Mammary microvascular endothelial cell (primary cell): ENCODE results near the gene ABCB6. TPM values are rescaled to one million over a fixed set of nuclear protein-coding genes. Genes with fewer than 3 reads are reported as not detected.

ENCODE experiments used
- total RNA-seq: library from RNA; depleted of rRNA; stranded (reverse); fragments of >200 nt; gene quantifications from 2 replicates; pipeline ENCODE4 v1.2.3, GENCODE V29; 2015

ABCB6 gene
- total RNA-seq: 15.5 and 15.6 TPM in 2 replicates

DNA sequence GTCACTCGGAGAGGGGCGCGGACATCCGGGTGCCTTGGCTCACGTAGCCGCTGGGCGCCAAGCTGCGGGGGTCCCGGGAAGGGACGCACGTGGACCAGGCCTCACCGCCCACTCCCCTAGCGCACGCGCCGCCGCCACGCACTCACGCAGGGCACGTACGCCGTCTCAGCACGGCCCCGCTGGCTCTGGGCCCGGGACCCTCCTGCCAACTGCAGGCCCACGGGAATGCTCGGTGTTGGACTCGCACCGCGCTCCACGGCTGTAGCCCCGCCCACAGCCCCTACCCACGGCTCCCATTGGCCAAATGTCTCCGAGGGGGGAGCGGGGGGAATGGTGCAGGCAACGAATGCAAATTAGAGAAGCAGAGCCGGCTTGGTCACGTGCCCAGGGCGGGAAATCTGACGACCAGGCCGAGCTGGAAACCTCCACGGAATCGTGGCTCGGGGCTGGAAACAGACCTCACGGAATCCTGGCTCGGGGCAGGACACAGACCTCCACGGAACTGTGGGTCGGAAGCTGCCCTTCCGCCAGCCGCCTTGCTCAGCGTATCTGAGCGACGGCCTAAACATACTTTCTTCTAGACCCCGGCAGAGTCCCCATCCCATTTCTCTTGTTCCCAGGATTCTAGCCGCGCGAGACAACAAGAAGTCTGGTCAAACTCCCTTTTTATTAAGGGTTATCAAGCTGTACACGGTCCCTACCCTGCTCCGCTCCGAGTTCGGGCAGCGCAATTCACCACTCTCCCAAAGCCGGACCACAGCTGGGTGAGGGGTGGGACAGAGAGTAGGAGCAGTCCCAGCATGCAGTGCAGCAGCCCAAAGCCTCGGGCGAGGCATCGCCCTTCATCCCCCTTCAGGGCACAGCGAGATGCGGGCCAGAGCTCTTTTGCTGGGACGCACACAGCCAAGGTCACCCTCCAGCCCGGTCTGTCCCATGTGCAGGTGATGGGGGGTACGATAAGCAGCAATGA is at the start of gene ABCB6:
Gene ABCB6, minus strand, starts transcription at position 227 of the 970 bp plus-strand sequence. CDS start 285 bp downstream, outside the sequence.

DNA sequence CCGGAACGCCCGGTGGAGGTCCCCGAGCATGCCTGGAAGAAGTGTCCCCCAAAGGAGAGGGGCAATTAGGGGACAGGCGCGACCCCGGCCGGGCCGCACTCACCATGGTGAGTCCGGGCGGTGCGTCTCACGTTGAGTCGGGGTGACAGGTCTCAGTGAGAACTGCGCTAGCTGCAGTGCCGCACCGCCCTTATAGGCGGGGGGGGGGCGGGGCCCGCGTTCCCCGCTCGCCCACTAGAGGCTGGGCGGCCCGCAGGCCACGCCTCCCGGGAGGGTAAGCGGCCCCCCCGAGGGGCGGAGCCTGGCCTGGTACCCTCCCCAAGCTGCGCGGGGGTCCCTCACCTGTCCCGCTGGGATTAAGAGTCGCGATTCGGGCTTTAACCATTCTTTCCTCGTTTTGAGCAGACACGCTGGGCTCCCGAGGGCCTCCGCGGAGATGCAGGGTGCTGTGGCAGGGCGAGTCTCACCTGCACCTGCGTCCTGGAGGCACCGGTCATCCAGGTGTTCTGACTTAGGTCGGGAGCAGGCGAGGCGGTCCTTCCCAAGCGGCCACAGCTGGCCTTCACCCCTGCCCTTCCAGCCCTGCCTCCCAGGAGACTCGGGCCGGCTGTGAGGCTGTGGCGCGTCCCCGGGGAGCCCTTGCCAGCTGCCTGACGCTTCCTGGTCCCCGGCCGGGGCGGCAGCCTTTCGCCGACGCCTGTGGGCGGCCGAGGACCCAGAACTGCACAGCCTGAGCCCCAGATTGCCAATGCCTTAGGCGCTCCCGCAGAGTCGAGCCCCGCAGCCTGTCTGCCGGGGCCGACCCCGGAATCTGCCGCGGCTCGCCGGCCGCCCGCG is 35.2 kb upstream of the ABCB6 start, which contains the start of gene TUBA4A:
Gene TUBA4A, minus strand, starts transcription at position 166 of the 837 bp plus-strand sequence. Its CDS starts 60 bp downstream, at position 106.

GRCh38 chr2:219252900-219253752 is 34.4 kb upstream of the ABCB6 start, which contains the start of gene TUBA4B:
Gene TUBA4B, plus strand, starts transcription at chr2:219253243. Its CDS starts 165 bp downstream, at chr2:219253408.

DNA sequence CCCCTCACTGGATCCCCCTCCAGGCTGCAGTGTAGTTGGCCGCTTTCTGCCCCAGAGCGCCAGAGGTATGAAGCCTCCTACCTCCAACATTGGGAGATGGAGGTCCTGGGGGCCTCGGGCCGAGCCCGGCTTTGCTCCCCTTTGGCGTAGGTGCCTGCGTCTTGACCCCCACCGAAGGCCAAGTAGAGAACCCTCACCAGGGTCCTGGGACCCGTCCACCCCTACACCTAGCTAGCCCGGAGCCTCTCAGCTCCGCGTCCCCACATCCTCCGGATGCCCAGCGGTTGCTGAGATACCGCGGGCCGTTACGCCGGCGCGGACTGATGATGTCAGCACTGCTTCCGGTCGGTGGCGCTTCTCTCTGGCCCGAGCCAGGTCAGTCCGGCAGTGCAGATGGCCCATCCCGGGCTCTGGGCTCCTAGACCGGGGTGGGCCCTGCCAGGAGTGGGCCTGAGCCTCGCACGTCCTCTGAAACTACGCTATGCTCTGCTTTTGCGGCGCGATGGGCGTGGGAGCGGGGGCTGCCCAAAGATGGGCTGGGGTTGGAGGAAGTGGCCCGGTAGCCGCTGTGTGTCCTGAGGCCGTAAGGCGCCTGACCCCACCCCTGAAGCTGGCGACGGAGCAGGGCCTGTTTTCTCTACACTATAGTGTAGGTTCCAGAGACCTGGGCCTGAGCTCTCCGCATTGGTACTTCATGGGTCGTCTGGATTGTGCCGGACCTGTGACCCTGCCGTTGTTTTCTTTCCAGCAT is 26.6 kb upstream of the ABCB6 start, which contains the start of the genes GLB1L and STK16:
Gene GLB1L, minus strand, starts transcription at position 297 of the 751 bp plus-strand sequence. CDS start 1,871 bp downstream, outside the sequence.
Gene STK16, plus strand, starts transcription at position 332 of the 751 bp plus-strand sequence. CDS start 521 bp downstream, outside the sequence.

DNA sequence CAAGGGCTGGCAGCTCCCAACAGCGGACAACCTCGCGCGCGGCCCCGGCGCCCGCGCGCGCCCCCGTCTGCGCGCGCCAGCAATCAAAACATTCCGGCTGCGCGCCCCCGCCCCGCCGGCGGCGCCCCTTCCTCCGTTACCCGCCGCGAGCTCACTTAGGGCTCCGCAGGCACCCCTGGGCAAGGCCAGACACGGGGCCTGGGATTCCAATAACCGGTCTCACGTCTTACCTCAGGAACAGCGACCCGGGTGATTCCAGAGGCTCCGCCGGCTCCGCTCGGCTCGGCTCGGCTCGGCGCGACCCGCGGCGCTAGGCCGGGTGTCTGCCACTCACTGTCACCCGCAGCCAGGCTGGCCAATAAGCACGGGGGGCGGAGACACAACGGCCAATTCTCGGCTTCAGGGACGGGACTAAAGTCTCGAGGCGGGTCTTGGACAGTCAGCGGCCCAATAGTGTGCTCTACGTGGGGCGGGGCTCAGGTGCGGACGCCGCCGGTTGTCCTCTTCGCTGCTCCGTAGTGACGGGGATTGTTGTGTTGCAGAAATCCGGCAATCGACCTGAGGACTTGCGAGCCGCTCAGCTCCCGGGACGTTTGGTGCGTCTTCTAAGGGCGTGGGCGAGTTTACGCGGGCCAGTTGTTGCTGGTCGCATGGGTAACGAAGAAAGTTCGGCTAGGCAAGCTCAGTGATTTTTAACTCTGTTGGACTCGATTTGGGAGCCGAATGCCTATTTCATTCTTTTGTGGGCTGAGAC is 10.7 kb upstream of the ABCB6 start, which contains the start of the genes ANKZF1 and ATG9A:
Gene ANKZF1, plus strand, starts transcription at position 502 of the 754 bp plus-strand sequence. CDS start 452 bp downstream, outside the sequence.
Gene ATG9A, minus strand, starts transcription at position 332 of the 754 bp plus-strand sequence. CDS start 1,612 bp downstream, outside the sequence.

GRCh38 chr2:219206328-219207133 is 12.2 kb downstream of the ABCB6 start, which contains the start of gene ZFAND2B:
Gene ZFAND2B, plus strand, starts transcription at chr2:219206782. Its CDS starts 206 bp downstream, at chr2:219206988.

DNA sequence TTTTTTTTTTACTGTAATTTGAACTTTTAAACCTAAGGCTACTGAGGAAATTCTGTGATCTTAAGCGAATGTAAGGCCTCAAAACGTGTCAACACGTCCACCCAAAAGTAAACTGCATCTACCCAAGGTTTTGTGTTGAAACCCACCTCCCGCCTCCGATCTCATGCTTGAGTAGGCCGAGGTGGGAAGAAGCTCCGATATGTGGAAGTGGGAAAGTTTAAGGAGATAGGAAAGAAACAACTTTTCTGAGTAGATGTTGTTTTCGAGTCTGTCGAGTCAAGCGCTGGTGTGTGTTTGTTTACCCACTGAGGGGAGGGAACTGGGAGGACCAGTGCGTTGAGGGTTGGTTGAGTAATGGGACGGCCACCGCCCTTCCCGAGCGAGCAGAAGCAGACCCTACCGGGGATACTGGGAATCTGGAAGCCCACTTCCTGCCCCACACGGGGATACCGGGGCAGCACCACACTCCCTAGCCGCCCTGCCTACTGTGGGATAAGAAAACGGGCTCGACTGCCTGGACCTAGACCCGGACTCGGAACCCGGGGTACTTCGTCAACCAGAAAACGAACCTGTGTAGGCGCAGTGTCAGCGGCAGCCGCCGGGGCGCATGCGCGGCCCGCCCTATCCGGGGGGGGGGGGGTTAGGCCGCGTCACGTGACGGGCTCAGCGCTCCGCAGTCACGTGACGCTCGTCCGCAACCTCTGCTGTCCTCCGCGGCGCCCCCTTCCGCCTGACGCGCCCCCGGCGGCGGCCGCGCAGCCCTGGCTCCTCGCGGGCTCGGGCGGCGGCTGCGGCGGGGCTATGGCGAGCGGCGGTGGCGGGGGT is 41.0 kb downstream of the ABCB6 start, which contains the start of gene RETREG2:
Gene RETREG2, plus strand, starts transcription at position 724 of the 825 bp plus-strand sequence. Its CDS starts 78 bp downstream, at position 802.

GRCh38 chr2:219176818-219177551 is 41.8 kb downstream of the ABCB6 start, which contains the start of gene CNPPD1:
Gene CNPPD1, minus strand, starts transcription at chr2:219176925. Its CDS starts 97 bp downstream, at chr2:219176828.

GRCh38 chr2:219169930-219170654 is 48.7 kb downstream of the ABCB6 start, which contains the start of gene SLC23A3:
Gene SLC23A3, minus strand, starts transcription at chr2:219170029. Its CDS starts 45 bp downstream, at chr2:219169984.

GRCh38 chr2:219160186-219161017 is 58.4 kb downstream of the ABCB6 start, which contains the start of gene NHEJ1:
Gene NHEJ1, minus strand, starts transcription at chr2:219160815. Its CDS starts 2,453 bp downstream, at chr2:219158362.

Other genes starting within 250 kb of the ABCB6 start
- not detected in 2 replicates for gene FEV, start 233.8 kb downstream of the ABCB6 start, total RNA-seq
- not detected in 2 replicates for gene CRYBA2, start 225.5 kb downstream of the ABCB6 start, total RNA-seq
- gene CFAP65, start 177.4 kb downstream of the ABCB6 start, total RNA-seq: not detected in 2 replicates
- not detected in 2 replicates for gene IHH, start 158.0 kb downstream of the ABCB6 start, total RNA-seq
- 16.9 and 18.3 TPM in 2 replicates for gene NHEJ1, start 58.1 kb downstream of the ABCB6 start, total RNA-seq
- gene SLC23A3, start 48.9 kb downstream of the ABCB6 start, total RNA-seq: 0.60 and 0.79 TPM in 2 replicates
- 35.3 and 37.0 TPM in 2 replicates for gene CNPPD1, start 42.0 kb downstream of the ABCB6 start, total RNA-seq
- 43.6 and 44.4 TPM in 2 replicates for gene RETREG2, start 40.7 kb downstream of the ABCB6 start, total RNA-seq
- gene ZFAND2B, start 12.2 kb downstream of the ABCB6 start, total RNA-seq: 24.4 and 30.4 TPM in 2 replicates
- 48.8 and 71.1 TPM in 2 replicates for gene ATG9A, start 10.7 kb upstream of the ABCB6 start, total RNA-seq
- 13.6 and 16.9 TPM in 2 replicates for gene ANKZF1, start 10.8 kb upstream of the ABCB6 start, total RNA-seq
- 4.5 and 7.5 TPM in 2 replicates for gene GLB1L, start 26.5 kb upstream of the ABCB6 start, total RNA-seq
- 9.6 and 11.7 TPM in 2 replicates for gene STK16, start 26.5 kb upstream of the ABCB6 start, total RNA-seq
- not detected in 2 replicates for gene TUBA4B, start 34.3 kb upstream of the ABCB6 start, total RNA-seq
- gene TUBA4A, start 35.0 kb upstream of the ABCB6 start, total RNA-seq: 13.6 and 22.3 TPM in 2 replicates
- gene DNAJB2, start 60.4 kb upstream of the ABCB6 start, total RNA-seq: 11.6 and 17.8 TPM in 2 replicates
- gene PTPRN, start 90.4 kb upstream of the ABCB6 start, total RNA-seq: not detected in 2 replicates
- gene RESP18, start 113.8 kb upstream of the ABCB6 start, total RNA-seq: not detected in 2 replicates
- 46.8 and 54.5 TPM in 2 replicates for gene DNPEP, start 169.0 kb upstream of the ABCB6 start, total RNA-seq
- not detected in 2 replicates for gene DES, start 199.4 kb upstream of the ABCB6 start, total RNA-seq
- gene SPEG, start 215.9 kb upstream of the ABCB6 start, total RNA-seq: 0.05 TPM in 1 of 2 replicates, not detected in the other